WTC11 (cell line): Measurements from ENCODE around the gene CPEB4. TPM values are rescaled to one million over a fixed set of nuclear protein-coding genes. Genes with fewer than 3 reads are reported as not detected.

ENCODE experiments used
- ATAC-seq: fragments of 200-7000 bp; cut with Tn5 transposase; 2 replicates; pipeline ENCODE4 v1.10.0; 2021; ENCODE audit warnings: mild to moderate bottlenecking, moderate library complexity
- CTCF ChIA-PET: fragments of 300-600 bp; sonication (Branson Sonifier 250); formaldehyde crosslinking; loops from one replicate; lab custom pipeline; 2021; ENCODE audit warnings: antibody characterized with exemption; lab: Charles Lee
- POLR2A ChIA-PET: fragments of 350-600 bp; sonication (Branson Sonifier 250); formaldehyde crosslinking; loops from one replicate; lab custom pipeline; 2021; ENCODE audit warnings: antibody characterized with exemption; lab: Charles Lee
- DNase-seq: peaks from one replicate; pipeline ENCODE4 v3.0.0; 2021; ENCODE audit warnings: low spot score
- H3K27ac Mint-ChIP-seq: 2 replicates; pipeline ENCODE4 v1.8.0; 2021; ENCODE audit warnings: mixed read lengths
- H3K27me3 Mint-ChIP-seq: 2 replicates; pipeline ENCODE4 v1.8.0; 2021; ENCODE audit warnings: low read depth, mild to moderate bottlenecking, moderate library complexity, mixed read lengths
- H3K36me3 Mint-ChIP-seq: 2 replicates; pipeline ENCODE4 v1.8.0; 2021; ENCODE audit warnings: mixed read lengths
- H3K4me1 Mint-ChIP-seq: 2 replicates; pipeline ENCODE4 v1.8.0; 2022; ENCODE audit warnings: mixed read lengths
- H3K4me3 Mint-ChIP-seq: 2 replicates; pipeline ENCODE4 v1.8.0; 2021; ENCODE audit warnings: mild to moderate bottlenecking, moderate library complexity, mixed read lengths
- H3K9me3 Mint-ChIP-seq: 2 replicates; pipeline ENCODE4 v1.8.0; 2021; ENCODE audit warnings: mixed read lengths
- CBFB ChIP-seq: sonication (generic); formaldehyde crosslinking; IDR thresholded peaks from 2 replicates; pipeline ENCODE4 v1.8.1; 2022; ENCODE audit warnings: mild to moderate bottlenecking, low read depth, missing genetic modification reagents
- ESRRA ChIP-seq: sonication (generic); formaldehyde crosslinking; IDR thresholded peaks from 2 replicates; pipeline ENCODE4 v1.8.1; 2022; ENCODE audit warnings: mild to moderate bottlenecking, missing genetic modification reagents, borderline replicate concordance
- NR2C2 ChIP-seq: sonication (generic); formaldehyde crosslinking; IDR thresholded peaks from 2 replicates; pipeline ENCODE4 v1.8.0; 2022; ENCODE audit warnings: mild to moderate bottlenecking, missing genetic modification reagents
- TCF7 ChIP-seq: sonication (generic); formaldehyde crosslinking; IDR thresholded peaks from 2 replicates; pipeline ENCODE4 v1.8.0; 2022; ENCODE audit warnings: mild to moderate bottlenecking, low read depth, missing genetic modification reagents, moderate library complexity
- ZNF138 ChIP-seq: sonication (generic); formaldehyde crosslinking; conservative IDR thresholded peaks from 2 replicates; pipeline ENCODE4 v1.8.1; 2022; ENCODE audit warnings: mild to moderate bottlenecking, moderate library complexity, missing genetic modification reagents
- ZNF263 ChIP-seq: sonication (generic); formaldehyde crosslinking; IDR thresholded peaks from 2 replicates; pipeline ENCODE4 v1.8.1; 2022; ENCODE audit warnings: low read depth, mild to moderate bottlenecking, moderate library complexity, missing genetic modification reagents
- total RNA-seq: library from RNA; stranded (reverse); gene quantifications from 3 replicates; pipeline ENCODE4 v1.2.3, GENCODE V29; 2021
- TF ChIP-seq, protein P1 (sequence below): sonication (generic); formaldehyde crosslinking; IDR thresholded peaks from 2 replicates; pipeline ENCODE4 v1.8.1; 2023; ENCODE audit warnings: mild to moderate bottlenecking, missing genetic modification reagents
- TF ChIP-seq, protein P2 (sequence below): sonication (generic); formaldehyde crosslinking; IDR thresholded peaks from 2 replicates; pipeline ENCODE4 v1.8.1; 2022; ENCODE audit warnings: mild to moderate bottlenecking, missing genetic modification reagents, moderate library complexity, borderline replicate concordance
- TF ChIP-seq, protein P3 (sequence below): fragments of 250-450 bp; sonication (Bioruptor Pico); conservative IDR thresholded peaks from 2 replicates; pipeline ENCODE4 v1.9.0; 2021; ENCODE audit warnings: mild to moderate bottlenecking
- TF ChIP-seq, protein P4 (sequence below): sonication (generic); formaldehyde crosslinking; IDR thresholded peaks from 2 replicates; pipeline ENCODE4 v1.8.1; 2023; ENCODE audit warnings: mild to moderate bottlenecking, missing genetic modification reagents
- TF ChIP-seq, protein P5 (sequence below): fragments of 250-450 bp; sonication (Bioruptor Pico); IDR thresholded peaks from 2 replicates; pipeline ENCODE4 v1.9.0; 2021; ENCODE audit warnings: moderate library complexity, mild to moderate bottlenecking, inconsistent platforms, borderline replicate concordance
- TF ChIP-seq, protein P6 (sequence below): sonication (generic); formaldehyde crosslinking; IDR thresholded peaks from 2 replicates; pipeline ENCODE4 v1.8.0; 2023; ENCODE audit warnings: mild to moderate bottlenecking, missing genetic modification reagents

Gene CPEB4
- total RNA-seq, 1 experiment from 2014 or later, result 12.7 TPM

DNA sequence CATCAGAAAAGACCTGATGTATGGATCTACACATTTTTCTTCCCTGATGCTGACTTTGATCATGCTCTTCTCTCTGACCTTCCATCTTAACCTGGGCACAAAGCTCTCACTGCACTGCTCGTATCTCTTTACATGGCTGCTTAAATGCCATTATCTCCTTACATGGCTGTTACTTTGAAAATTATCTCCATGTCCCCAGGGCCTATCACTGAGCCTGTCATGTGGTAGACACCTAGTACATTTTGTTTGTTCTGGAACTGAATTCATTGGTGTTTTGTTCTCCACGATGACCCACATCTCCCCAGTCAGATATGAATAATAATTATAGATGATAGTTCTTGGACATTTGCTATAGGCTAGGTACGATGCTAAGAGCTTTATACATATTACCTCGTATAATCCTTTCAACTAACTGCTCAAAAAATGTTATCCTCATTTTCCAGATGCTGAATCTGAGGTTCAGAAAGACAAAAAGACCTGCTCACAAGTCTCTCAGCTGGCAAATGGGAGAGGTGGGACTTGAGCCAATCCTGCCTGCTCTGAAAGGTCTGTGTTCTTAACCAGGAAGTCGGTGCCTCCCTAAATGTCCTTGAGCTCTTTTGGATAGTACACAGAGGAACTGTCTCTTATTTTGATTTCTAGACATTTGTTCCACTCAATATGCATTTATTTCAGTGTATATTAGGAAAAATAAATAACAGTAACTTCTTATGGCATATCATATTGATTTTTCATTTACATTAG, 9.8 kb upstream of the CPEB4 start:
- 0 out of 2 replicates have a peak, but pooled peaks cover 1% of the 10 kb centered on the region for H3K4me1 Mint-ChIP-seq
- POLR2A ChIA-PET, result no interaction called here
- ATAC-seq, result no peak
- no peaks in the 10 kb centered on the region for H3K36me3 Mint-ChIP-seq
- TF ChIP-seq ESRRA (CRISPR knock-in tag) (no peak), ZNF263 (no peak), CBFB (CRISPR knock-in tag) (no peak), ZNF138 (no peak)
- TF ChIP-seq, protein P1, sequence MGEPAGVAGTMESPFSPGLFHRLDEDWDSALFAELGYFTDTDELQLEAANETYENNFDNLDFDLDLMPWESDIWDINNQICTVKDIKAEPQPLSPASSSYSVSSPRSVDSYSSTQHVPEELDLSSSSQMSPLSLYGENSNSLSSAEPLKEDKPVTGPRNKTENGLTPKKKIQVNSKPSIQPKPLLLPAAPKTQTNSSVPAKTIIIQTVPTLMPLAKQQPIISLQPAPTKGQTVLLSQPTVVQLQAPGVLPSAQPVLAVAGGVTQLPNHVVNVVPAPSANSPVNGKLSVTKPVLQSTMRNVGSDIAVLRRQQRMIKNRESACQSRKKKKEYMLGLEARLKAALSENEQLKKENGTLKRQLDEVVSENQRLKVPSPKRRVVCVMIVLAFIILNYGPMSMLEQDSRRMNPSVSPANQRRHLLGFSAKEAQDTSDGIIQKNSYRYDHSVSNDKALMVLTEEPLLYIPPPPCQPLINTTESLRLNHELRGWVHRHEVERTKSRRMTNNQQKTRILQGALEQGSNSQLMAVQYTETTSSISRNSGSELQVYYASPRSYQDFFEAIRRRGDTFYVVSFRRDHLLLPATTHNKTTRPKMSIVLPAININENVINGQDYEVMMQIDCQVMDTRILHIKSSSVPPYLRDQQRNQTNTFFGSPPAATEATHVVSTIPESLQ (CRISPR knock-in tag), result no peak
- no peaks in the 10 kb centered on the region for H3K27me3 Mint-ChIP-seq
- no peak for DNase-seq
- CTCF ChIA-PET, result no interaction called here
- H3K27ac Mint-ChIP-seq, result no peak overlapping the region
- H3K9me3 Mint-ChIP-seq, result peaks cover 5% of the 10 kb centered on the region
- no peak overlapping the region for H3K4me3 Mint-ChIP-seq

DNA sequence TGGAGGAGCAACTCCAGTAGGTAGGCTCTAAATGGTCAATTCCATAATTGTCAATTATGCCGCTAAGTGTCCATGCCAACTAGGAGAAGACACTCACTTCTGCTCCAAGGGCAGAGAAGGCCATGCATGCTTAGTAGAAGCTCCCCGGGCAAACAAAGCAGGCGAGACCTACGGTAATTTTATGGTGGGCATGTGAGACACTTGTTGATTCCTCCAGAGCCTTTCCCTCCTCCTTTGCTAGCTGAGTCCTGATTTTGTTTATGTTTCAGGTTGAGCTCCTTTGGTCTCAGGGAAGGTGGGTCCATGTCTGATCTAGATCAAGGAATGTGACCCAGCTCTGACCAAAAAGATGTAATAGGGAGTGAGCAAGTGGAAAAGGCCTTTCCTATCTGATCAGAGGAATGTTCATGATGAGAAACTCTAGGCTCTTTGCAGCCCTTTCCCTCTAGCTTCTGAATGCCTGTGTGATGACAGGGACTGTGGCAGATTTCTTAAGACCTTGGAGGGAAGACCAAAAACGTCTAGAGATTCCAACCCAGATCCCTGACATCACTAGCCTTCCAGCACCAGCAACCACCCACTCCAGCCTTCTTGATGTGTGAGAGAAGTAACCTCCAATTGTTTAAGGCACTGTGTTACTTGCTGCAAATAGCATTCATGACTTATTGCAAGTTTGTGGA, 7.7 kb upstream of the CPEB4 start:
- Mint-ChIP-seq H3K4me3 (no peak overlapping the region), H3K36me3 (no peaks in the 10 kb centered on the region), H3K27ac (no peak overlapping the region), H3K4me1 (peaks cover 15% of the 10 kb centered on the region), H3K9me3 (peaks cover 6% of the 10 kb centered on the region), H3K27me3 (no peaks in the 10 kb centered on the region)
- TF ChIP-seq, protein P2, sequence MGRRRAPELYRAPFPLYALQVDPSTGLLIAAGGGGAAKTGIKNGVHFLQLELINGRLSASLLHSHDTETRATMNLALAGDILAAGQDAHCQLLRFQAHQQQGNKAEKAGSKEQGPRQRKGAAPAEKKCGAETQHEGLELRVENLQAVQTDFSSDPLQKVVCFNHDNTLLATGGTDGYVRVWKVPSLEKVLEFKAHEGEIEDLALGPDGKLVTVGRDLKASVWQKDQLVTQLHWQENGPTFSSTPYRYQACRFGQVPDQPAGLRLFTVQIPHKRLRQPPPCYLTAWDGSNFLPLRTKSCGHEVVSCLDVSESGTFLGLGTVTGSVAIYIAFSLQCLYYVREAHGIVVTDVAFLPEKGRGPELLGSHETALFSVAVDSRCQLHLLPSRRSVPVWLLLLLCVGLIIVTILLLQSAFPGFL (CRISPR knock-in tag), result no peak
- TF ChIP-seq NR2C2 (CRISPR knock-in tag), result no peak
- TF ChIP-seq, protein P3, sequence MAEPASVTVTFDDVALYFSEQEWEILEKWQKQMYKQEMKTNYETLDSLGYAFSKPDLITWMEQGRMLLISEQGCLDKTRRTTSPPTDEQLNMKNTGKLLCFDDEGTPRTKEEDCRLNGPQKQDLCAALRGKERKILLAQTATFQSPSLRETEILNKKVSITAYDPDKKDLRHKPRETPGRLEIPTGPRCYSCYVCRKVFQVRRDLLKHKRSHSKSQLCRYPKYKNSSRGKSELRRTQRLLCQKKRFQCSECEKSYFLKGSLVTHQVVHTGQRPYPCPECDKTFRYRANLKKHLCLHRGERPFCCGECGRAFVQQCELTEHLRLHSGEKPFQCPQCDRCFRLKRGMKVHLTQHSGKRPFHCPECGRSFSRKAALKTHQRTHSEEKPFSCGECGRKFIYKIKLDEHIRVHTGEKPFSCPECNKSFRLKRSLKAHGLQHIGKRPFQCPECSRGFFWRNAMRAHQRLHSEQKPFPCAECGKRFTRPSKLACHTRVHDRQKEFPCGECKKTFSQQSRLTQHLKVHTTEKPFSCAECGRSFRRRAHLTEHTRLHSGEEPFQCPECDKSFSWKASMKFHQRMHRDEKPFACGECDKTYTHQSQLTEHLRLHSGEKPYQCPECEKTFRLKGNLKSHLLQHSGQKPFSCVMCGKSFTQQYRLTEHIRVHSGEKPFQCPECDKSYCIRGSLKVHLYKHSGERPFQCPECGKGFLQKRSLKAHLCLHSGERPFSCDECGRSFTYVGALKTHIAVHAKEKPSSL (CRISPR knock-in tag), result no peak
- TF ChIP-seq, protein P4, sequence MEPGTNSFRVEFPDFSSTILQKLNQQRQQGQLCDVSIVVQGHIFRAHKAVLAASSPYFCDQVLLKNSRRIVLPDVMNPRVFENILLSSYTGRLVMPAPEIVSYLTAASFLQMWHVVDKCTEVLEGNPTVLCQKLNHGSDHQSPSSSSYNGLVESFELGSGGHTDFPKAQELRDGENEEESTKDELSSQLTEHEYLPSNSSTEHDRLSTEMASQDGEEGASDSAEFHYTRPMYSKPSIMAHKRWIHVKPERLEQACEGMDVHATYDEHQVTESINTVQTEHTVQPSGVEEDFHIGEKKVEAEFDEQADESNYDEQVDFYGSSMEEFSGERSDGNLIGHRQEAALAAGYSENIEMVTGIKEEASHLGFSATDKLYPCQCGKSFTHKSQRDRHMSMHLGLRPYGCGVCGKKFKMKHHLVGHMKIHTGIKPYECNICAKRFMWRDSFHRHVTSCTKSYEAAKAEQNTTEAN (CRISPR knock-in tag), result no peak
- TF ChIP-seq, protein P5, sequence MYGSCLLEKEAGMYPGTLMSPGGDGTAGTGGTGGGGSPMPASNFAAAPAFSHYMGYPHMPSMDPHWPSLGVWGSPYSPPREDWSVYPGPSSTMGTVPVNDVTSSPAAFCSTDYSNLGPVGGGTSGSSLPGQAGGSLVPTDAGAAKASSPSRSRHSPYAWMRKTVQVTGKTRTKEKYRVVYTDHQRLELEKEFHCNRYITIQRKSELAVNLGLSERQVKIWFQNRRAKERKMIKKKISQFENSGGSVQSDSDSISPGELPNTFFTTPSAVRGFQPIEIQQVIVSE (CRISPR knock-in tag), result no peak
- TF ChIP-seq, protein P6, sequence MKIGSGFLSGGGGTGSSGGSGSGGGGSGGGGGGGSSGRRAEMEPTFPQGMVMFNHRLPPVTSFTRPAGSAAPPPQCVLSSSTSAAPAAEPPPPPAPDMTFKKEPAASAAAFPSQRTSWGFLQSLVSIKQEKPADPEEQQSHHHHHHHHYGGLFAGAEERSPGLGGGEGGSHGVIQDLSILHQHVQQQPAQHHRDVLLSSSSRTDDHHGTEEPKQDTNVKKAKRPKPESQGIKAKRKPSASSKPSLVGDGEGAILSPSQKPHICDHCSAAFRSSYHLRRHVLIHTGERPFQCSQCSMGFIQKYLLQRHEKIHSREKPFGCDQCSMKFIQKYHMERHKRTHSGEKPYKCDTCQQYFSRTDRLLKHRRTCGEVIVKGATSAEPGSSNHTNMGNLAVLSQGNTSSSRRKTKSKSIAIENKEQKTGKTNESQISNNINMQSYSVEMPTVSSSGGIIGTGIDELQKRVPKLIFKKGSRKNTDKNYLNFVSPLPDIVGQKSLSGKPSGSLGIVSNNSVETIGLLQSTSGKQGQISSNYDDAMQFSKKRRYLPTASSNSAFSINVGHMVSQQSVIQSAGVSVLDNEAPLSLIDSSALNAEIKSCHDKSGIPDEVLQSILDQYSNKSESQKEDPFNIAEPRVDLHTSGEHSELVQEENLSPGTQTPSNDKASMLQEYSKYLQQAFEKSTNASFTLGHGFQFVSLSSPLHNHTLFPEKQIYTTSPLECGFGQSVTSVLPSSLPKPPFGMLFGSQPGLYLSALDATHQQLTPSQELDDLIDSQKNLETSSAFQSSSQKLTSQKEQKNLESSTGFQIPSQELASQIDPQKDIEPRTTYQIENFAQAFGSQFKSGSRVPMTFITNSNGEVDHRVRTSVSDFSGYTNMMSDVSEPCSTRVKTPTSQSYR (CRISPR knock-in tag), result no peak
- no peak for TF ChIP-seq TCF7 (CRISPR knock-in tag)
- ChIA-PET POLR2A (interaction anchor here (0.7 kb wide), 1 partner anchor 7 kb away, joined by 3 read pairs; the partner anchor contains the start of gene CPEB4), CTCF (interaction anchor here (1.0 to 1.1 kb wide), 2 partner anchors 8 to 45 kb away, joined by 3 read pairs; partner anchors contain the start of gene CPEB4)
- ATAC-seq, result no peak
- no peak for DNase-seq
